Gastrocnemius medialis (tissue), 4 donors: ENCODE data around the gene SLC4A3. TPM values are rescaled to one million over a fixed set of nuclear protein-coding genes. Genes with fewer than 3 reads are reported as not detected.

Experiments used
- ATAC-seq, 2 donors: fragments of 150-250 bp; one replicate each; pipeline ENCODE4 v1.9.1; 2016
- DNase-seq, 2 donors: peaks; one replicate each; pipeline ENCODE4 v3.0.0-alpha.2; 2019
- H3K27ac ChIP-seq, 4 donors: fragments of 200-600 bp; sonication (generic); 1 replicate in 1 of 4; 2 replicates in 3 of 4; pipeline ENCODE4 v1.5.1; 2016 to 2018; ENCODE audit warnings: mild to moderate bottlenecking in 2 of 4, moderate library complexity in 1 of 4
- H3K27me3 ChIP-seq, 3 donors: fragments of 200-600 bp; sonication (generic) in 2 of 3; 1 replicate in 1 of 3; 2 replicates in 2 of 3; pipeline versions ENCODE4 v1.5.1 to v1.6.0; 2016 to 2019; ENCODE audit warnings: mild to moderate bottlenecking in 1 of 3, moderate library complexity in 1 of 3
- H3K36me3 ChIP-seq, 2 donors: fragments of 200-600 bp; sonication (generic) in 1 of 2; one replicate each; pipeline ENCODE4 v1.5.1; 2017 to 2018
- H3K4me1 ChIP-seq, 2 donors: fragments of 200-600 bp; sonication (generic) in 1 of 2; one replicate each; pipeline ENCODE4 v1.5.1; 2016 to 2017; ENCODE audit warnings: mild to moderate bottlenecking in 2 of 2
- H3K4me3 ChIP-seq, 4 donors: fragments of 200-600 bp; sonication (generic) in 3 of 4; 1 replicate in 1 of 4; 2 replicates in 3 of 4; pipeline ENCODE4 v1.5.1; 2016 to 2019; ENCODE audit warnings: mild to moderate bottlenecking in 2 of 4
- H3K9me3 ChIP-seq, 3 donors: fragments of 200-600 bp; sonication (generic) in 2 of 3; 1 replicate in 1 of 3; 2 replicates in 2 of 3; pipeline ENCODE4 v1.5.1; 2016 to 2019
- POLR2A ChIP-seq, 2 donors: fragments of 450-650 bp; IDR thresholded peaks; one replicate each; pipeline ENCODE4 v1.6.1; 2017; ENCODE audit warnings: antibody characterized with exemption in 2 of 2, mild to moderate bottlenecking in 2 of 2, moderate library complexity in 2 of 2
- in situ Hi-C, 4 donors: fragments of 200-750 bp; cut with MboI; loops; one replicate each; pipeline versions ENCODE4 v1.15.0 to v1.8.0; 2017; ENCODE audit warnings: low sequenced_read_pairs in 4 of 4
- intact Hi-C: fragments of 100-400 bp; cut with DNase I; formaldehyde crosslinking; loops from one replicate; pipeline ENCODE4 v1.15.1; 2023; ENCODE audit warnings: low total_unique reads
- total RNA-seq, 4 donors: library from RNA; depleted of rRNA; stranded (reverse); fragments of >200 nt; gene quantifications; one replicate each; pipeline versions ENCODE4 v1.1.0 to v1.2.3, GENCODE V29; 2016
- TF ChIP-seq, protein P1 (sequence below), 5 experiments: fragments of 450-650 bp in 3 of 5; fragments of 200-600 bp in 2 of 5; sonication (generic) in 2 of 5; IDR thresholded peaks in 4 of 5; conservative IDR thresholded peaks in 1 of 5; 1 replicate in 4 of 5; 2 replicates in 1 of 5; pipeline ENCODE4 v1.5.1; 2016 to 2019; ENCODE audit warnings: antibody characterized with exemption in 5 of 5, mild to moderate bottlenecking in 3 of 5, moderate library complexity in 3 of 5

The SLC4A3 gene
- total RNA-seq, 4 donors from 2014 or later, result 0.25 to 0.35 (median 0.29) TPM; not detected in 1

GRCh38 chr2:219597552-219598307 lies 29.7 kb upstream of the SLC4A3 start, which contains the start of gene STK11IP:
Gene STK11IP (plus strand): TSS chr2:219597857. CDS start chr2:219598120, 263 bp downstream.
- Histone ChIP-seq H3K36me3 (peaks cover 0 to 9% of the 10 kb centered on the region in 2 donors), H3K27me3 (no peaks in the 10 kb centered on the region), H3K9me3 (no peaks in the 10 kb centered on the region), H3K4me3 (peak within 1 kb of the TSS; percentile 73 to 91 (median 84)), H3K4me1 (peaks cover 12 to 16% of the 10 kb centered on the region in 2 donors), H3K27ac (peak within 1 kb of the TSS; percentile 88 to 96 (median 92))
- intact Hi-C loops (loop anchor here (1.0 to 5.0 kb wide), 6 partner anchors 26 to 350 kb away; partner anchors contain the start of genes CHPF, DNPEP, GLB1L and GMPPA), in situ Hi-C loops (no loop called here)
- TF ChIP-seq, protein P1, sequence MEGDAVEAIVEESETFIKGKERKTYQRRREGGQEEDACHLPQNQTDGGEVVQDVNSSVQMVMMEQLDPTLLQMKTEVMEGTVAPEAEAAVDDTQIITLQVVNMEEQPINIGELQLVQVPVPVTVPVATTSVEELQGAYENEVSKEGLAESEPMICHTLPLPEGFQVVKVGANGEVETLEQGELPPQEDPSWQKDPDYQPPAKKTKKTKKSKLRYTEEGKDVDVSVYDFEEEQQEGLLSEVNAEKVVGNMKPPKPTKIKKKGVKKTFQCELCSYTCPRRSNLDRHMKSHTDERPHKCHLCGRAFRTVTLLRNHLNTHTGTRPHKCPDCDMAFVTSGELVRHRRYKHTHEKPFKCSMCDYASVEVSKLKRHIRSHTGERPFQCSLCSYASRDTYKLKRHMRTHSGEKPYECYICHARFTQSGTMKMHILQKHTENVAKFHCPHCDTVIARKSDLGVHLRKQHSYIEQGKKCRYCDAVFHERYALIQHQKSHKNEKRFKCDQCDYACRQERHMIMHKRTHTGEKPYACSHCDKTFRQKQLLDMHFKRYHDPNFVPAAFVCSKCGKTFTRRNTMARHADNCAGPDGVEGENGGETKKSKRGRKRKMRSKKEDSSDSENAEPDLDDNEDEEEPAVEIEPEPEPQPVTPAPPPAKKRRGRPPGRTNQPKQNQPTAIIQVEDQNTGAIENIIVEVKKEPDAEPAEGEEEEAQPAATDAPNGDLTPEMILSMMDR (IDR thresholded peaks at IDR 0.05 in 4 of 5, conservative IDR thresholded peaks at IDR 0.05 in 1 of 5), result no peak
- peak; percentile 51 for TF ChIP-seq POLR2A (IDR thresholded peaks at IDR 0.05)
- peak; percentile 95 to 98 for ATAC-seq
- DNase-seq, result peak; percentile 95 to 97

DNA sequence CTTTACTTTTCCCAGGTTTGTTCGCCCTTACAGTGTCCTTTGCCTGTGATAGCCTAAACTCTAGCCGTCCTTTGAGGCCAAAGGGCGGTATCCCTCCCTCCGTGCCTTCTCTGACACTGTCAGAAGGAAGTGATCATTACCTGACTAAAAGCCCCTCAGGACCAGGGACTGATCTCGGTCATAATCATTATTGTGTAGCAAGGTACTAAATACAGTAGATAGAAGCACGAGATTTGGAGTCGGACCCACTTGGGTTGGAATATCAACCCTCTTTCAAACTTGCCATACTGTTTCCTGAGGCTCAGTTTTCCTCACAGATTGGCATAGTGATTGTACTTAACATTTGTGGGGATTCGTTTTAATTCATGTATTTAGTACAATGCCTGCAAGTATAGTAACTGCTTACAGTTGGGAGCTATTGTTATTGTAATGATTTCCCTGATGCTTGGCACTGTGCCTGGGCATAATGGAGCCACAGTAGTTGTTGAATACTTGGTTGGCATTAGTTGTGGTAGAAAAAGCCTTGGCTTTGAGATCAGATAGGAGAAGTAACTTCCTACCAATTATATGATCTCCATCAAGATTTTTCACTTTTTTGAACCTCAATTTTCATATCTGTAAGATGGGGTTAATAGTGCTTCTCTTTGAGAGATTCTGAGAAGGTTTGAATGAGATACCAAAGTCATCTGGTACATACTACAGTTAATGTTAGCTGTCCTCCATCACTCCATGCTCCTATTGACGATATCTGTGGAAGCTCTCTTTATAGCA lies 28.9 kb upstream of the SLC4A3 start:
- in situ Hi-C loops, result no loop called here
- intact Hi-C loops, result loop anchor here (1.0 to 5.0 kb wide), 5 partner anchors 27 to 351 kb away; partner anchors contain the start of genes CHPF, DNPEP, GLB1L and GMPPA
- TF ChIP-seq, protein P1 (IDR thresholded peaks at IDR 0.05 in 4 of 5, conservative IDR thresholded peaks at IDR 0.05 in 1 of 5), result no peak
- no peak for TF ChIP-seq POLR2A (IDR thresholded peaks at IDR 0.05)

GRCh38 chr2:219603771-219604170 lies 23.7 kb upstream of the SLC4A3 start:
- Histone ChIP-seq H3K9me3 (no peaks in the 10 kb centered on the region), H3K4me3 (no peak overlapping the region), H3K4me1 (peaks cover 0 to 1% of the 10 kb centered on the region in 2 donors), H3K27ac (no peak overlapping the region), H3K36me3 (peaks cover 0 to 55% of the 10 kb centered on the region in 2 donors), H3K27me3 (no peaks in the 10 kb centered on the region)
- DNase-seq, result no peak
- intact Hi-C loops (no loop called here), in situ Hi-C loops (no loop called here)
- TF ChIP-seq, protein P1 (IDR thresholded peaks at IDR 0.05 in 4 of 5, conservative IDR thresholded peaks at IDR 0.05 in 1 of 5), result no peak
- no peak for TF ChIP-seq POLR2A (IDR thresholded peaks at IDR 0.05)
- no peak for ATAC-seq

More for the DNA sequence above, 28.9 kb upstream of the SLC4A3 start:
- peaks cover 0 to 15% of the 10 kb centered on the region in 2 donors for H3K36me3 ChIP-seq
- no peaks in the 10 kb centered on the region for H3K27me3 ChIP-seq
- peak overlapping the region; percentile 88 to 96 (median 92) for H3K27ac ChIP-seq
- H3K4me3 ChIP-seq, result peak overlapping the region; percentile 73 to 91 (median 84)
- ATAC-seq (no peak), DNase-seq (no peak)
- no peaks in the 10 kb centered on the region for H3K9me3 ChIP-seq
- H3K4me1 ChIP-seq, result peaks cover 12 to 16% of the 10 kb centered on the region in 2 donors

- intact Hi-C loops (no loop called here), in situ Hi-C loops (no loop called here)
- no peak for DNase-seq
- TF ChIP-seq, protein P1 (IDR thresholded peaks at IDR 0.05 in 4 of 5, conservative IDR thresholded peaks at IDR 0.05 in 1 of 5), result no peak
- no peak for TF ChIP-seq POLR2A (IDR thresholded peaks at IDR 0.05)
- H3K27ac ChIP-seq, result no peak overlapping the region
- no peak overlapping the region for H3K4me3 ChIP-seq
- peaks cover 0 to 4% of the 10 kb centered on the region in 2 donors for H3K4me1 ChIP-seq
- no peaks in the 10 kb centered on the region for H3K27me3 ChIP-seq
- H3K36me3 ChIP-seq, result peaks cover 0 to 62% of the 10 kb centered on the region in 2 donors
- no peak for ATAC-seq
- H3K9me3 ChIP-seq, result no peaks in the 10 kb centered on the region
These were observed 21.8 kb upstream of the SLC4A3 start for GRCh38 chr2:219605607-219605954.
